ENCODE results near the gene TPM2.
A peak's percentile ranks its signal among the peaks of the same experiment; 100 is the strongest.

Gene TPM2

DNA sequence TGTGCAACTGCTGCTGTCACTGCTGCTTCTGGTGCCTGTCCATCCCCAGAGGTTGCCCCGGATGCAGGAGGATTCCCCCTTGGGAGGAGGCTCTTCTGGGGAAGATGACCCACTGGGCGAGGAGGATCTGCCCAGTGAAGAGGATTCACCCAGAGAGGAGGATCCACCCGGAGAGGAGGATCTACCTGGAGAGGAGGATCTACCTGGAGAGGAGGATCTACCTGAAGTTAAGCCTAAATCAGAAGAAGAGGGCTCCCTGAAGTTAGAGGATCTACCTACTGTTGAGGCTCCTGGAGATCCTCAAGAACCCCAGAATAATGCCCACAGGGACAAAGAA lies 15.7 kb downstream of the TPM2 start:
- no peak for ATAC-seq

DNA sequence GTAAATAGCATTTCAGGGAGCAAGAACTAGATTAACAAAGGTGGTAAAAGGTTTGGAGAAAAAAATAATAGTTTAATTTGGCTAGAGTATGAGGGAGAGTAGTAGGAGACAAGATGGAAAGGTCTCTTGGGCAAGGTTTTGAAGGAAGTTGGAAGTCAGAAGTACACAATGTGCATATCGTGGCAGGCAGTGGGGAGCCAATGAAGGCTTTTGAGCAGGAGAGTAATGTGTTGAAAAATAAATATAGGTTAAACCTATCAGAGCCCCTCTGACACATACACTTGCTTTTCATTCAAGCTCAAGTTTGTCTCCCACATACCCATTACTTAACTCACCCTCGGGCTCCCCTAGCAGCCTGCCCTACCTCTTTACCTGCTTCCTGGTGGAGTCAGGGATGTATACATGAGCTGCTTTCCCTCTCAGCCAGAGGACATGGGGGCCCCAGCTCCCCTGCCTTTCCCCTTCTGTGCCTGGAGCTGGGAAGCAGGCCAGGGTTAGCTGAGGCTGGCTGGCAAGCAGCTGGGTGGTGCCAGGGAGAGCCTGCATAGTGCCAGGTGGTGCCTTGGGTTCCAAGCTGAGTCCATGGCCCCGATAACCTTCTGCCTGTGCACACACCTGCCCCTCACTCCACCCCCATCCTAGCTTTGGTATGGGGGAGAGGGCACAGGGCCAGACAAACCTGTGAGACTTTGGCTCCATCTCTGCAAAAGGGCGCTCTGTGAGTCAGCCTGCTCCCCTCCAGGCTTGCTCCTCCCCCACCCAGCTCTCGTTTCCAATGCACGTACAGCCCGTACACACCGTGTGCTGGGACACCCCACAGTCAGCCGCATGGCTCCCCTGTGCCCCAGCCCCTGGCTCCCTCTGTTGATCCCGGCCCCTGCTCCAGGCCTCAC lies 16.3 kb downstream of the TPM2 start, which contains the start of gene CA9:
Gene CA9 (plus strand): TSS at position 797 of the 893 bp plus-strand sequence. CDS start 32 bp downstream, at position 829.
- no peak for ATAC-seq

DNA sequence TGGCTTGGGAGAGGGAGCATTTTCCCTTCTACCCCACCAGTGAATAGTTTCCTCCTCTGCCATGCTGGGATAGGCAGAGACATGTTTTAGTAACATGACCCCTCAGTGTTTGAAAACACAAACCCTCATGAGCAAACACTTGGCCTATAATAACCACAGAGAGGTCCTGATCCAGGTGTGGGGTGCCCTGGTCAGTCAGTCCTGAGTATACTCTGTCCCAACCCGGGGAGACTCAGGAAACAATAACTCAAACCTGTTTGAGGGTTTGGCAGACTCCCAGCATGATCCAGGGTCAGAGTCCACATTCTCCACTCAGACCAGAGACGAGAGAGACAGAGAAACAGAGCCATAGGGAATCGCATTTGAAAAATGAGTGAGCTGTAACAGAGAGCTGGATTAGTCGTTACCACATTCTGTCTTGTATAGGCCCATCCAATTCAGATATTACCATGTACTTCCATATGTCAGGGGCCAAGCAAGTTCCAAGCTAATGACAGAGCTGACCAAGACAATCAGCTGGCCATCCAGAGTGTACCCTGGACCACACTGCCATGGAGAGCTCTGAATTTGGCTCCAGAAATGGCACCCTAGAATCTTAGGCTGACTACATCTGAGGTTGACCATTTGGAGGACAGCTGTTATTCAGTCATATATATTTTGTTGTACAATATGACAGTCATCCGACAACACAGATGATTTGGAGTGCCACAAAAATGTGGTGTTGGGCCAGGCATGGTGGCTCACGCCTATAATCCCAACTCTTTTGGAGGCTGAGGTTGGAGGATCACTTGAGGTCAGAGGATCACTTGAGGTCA lies 20.2 kb downstream of the TPM2 start:
- ATAC-seq: no peak

DNA sequence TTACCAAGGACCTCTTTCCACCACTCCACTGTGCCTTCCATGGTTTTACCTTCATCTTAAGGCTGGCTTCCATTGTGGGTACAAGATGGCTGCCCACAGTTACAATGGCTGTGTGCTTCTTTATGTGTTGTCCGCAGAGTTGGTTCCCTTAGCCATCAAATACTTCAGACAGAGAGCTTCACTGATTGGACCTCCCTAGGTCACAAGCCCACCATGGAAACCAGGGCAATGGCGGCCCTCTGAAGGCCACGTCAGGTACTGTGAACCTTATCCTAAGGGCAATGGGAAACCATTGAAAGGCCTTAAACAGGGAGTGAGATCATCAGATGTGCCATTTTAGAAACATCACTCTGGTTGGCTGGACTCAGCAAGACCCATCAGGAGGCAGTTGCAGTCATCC lies 21.8 kb downstream of the TPM2 start:
- ATAC-seq: no peak

DNA sequence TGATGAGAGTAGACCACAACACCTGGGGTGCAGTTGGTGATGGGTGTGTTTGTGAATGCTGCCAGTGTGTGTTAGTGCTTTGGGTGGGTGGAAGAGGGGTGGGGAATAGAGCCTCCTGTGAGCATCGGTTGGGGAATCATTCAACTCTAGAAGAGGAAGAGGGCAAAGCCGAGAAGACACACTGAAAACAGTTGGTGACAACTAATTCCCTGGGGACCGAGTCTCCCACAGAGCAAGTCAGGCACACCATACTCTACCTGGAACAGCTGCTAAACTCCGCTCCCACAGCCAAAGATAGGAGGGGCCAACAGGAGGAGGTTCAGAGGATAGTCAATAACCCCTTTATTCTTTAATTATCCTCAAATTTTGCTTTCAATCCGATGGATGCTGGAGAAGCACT lies 23.2 kb downstream of the TPM2 start:
- ATAC-seq: no peak

DNA sequence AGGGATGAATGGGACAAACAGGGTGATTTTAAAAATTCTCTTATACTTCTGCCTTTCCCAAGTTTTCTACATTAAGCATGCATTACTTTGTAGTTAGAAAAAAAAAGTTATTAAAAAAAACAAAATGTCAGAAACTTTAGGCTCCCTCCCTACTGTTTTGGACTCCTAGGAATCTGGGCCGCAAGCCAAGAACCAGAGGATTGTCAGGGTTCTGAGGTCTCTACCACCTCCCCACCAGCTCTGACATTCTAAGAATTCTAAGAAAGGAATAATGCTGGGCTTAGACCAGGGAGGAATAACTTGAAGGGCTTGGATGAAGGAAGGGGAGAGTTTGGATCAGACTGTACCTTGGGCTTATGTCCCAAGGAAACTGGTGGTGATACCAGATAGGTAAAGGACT lies 23.7 kb downstream of the TPM2 start:
- ATAC-seq: no peak

DNA sequence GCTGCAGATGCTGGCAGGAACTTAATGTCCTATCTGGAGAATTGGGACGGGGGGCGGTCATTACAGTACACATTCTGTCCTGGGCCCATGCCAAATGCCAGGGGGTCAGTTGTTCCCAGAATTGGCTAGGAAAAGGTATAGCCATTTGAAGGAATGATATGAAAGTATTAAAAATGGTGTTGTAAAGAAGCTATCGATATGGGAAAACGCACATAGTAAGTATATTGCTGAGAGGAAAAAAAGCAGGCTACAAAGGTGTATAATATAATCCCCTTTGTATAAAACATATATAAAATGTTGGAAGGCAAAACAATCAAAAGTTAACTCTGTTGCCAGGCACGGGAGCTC lies 24.3 kb downstream of the TPM2 start:
- ATAC-seq: no peak

DNA sequence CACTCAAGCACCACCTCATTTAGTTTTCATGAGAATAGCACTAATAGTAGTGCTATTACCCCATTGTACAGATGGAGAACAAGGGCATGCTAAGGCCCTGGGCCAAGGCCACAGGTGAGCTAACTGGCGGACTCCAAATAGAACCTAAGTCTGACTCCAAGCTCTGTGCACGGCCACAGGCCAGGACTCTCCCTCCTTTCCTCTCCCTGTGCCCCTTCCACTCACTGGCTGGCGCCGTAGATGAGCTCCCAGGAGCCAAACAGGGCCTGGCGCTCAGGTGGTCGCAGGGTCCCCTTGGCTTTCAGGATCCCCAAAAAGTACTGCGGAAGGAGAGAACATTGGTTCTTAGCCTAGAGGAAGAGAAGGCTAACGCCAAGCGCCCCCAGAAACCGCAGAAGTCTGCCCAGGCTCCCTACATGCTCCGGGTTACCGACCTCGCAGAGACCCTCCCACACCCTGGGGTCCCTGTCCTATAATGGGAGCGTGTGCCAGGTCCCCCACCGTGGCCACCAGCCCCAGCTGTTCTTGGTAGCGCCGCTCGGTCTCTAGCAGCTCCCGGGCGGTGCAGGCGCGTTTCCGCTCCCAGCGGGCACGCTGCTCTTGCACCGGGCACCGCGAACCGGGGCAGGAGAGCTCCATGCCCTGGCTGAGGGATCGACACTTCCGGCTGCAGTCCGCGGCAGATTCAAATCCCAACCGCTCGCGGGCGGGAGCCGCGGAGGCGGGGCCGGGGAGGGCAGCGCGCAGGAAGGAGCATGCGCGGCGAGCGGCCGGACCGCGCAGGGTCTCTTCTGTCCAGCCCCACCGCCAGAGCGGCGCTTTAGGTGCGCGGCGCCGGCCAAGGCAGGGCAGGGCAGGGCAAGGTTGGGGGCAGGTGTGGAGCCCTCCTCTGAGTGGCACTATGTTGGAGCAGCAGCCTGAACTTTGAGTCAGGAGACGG lies 24.9 kb downstream of the TPM2 start, which contains the start of gene ARHGEF39:
Gene ARHGEF39 (minus strand): TSS at position 665 of the 940 bp plus-strand sequence. CDS start 26 bp downstream, at position 639.
- peak; percentile 86 to 89 for ATAC-seq

DNA sequence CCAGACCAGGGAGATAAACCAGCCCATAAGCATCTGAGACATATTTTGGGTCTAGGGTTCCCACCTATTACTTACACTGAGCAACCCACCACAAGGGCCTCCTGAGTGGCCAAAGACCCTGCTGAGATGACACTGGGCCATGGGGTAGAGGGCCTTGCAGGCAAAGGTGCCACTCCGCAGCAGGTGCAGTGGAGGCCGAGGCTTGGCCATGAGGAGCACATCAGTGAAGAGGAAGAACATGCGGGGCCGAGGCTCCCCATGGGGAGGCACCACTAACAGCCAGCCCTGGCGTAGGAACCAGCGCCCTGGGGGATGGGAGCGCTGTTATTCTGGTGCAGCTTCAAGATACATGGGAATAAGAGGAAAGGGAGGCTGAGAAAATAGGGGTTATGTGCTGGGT lies 27.3 kb downstream of the TPM2 start:
- ATAC-seq: no peak

DNA sequence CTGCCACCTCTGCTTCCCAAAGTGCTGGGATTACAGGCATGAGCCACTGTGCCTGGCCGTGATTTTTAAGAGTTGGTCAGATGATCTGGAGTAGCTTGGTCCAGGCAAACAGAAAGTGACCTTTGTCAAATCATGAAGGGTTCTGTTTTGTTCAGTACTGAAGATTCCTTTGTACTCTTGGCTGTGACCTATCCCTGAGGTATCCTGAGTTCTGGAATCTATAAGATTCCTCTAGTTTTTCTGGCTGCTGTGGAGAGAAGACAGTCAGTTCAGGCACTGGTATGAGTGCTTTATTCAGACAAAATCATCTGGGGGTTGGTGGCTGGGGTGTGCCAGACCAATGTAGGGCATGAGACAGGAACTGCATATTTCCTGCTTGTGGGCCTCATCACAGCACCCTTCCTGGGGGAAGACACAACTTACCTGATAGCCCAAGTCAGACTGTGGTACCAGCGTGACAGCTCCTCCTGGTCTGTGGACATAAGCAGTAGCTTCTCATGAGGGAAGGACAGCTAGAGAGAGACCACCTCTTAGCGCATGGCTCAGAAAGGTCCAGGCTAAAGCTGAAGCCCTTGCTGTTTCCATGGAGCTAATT lies 27.9 kb downstream of the TPM2 start:
- no peak for ATAC-seq

DNA sequence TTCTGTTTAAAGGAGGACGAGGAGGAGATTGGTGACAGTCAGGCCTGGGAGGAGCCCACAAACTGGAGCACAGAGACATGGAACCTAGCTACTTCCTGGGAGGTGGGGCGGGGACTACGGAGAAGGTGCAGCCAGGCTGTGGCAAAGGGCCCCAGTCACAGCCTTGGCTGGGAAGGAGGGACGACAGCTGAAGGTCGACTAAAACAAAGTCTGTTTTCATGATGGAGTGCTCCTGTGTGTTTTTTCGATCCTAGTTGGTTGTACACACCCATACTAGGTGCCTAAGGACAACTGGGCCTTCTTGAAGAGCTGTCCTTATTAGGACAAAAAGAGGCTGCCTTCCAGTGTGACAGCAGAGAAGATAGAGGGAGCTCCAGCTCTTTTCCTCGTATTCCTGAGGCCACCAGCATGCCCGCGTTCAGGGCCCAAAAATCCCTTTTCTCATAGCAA lies 28.7 kb downstream of the TPM2 start:
- ATAC-seq: no peak

DNA sequence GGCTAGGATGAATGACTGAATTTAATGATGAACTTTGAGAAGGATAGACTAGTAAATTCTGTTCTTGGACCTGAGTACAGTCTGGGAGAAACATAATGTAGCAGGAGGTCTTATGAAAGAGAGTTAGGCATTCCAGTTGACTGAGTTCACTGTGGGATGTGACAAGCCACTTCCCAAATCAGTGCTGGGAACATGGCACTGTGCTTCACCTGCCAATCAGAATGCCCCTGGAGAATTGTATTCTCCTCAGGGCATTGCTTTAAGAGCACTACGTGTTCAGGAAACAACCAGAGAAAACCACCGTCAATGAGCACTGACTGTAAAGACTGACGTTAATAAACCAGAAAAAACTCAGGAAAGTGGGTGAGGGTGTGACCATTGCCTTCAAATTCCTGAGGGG lies 30.4 kb downstream of the TPM2 start:
- no peak for ATAC-seq

DNA sequence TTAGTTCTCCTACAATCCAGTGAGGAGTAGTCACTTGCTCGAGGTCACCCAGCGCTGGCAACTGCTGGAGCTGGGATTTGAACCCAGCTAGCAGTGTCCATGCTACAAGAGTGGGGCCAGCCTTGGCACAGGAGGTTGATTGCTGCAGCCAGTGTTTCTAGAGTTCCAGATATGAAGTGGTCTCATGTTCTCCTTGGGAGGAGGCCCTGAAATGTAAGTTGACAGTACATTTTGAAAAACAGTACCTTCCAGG lies 30.8 kb downstream of the TPM2 start:
- ATAC-seq: no peak

DNA sequence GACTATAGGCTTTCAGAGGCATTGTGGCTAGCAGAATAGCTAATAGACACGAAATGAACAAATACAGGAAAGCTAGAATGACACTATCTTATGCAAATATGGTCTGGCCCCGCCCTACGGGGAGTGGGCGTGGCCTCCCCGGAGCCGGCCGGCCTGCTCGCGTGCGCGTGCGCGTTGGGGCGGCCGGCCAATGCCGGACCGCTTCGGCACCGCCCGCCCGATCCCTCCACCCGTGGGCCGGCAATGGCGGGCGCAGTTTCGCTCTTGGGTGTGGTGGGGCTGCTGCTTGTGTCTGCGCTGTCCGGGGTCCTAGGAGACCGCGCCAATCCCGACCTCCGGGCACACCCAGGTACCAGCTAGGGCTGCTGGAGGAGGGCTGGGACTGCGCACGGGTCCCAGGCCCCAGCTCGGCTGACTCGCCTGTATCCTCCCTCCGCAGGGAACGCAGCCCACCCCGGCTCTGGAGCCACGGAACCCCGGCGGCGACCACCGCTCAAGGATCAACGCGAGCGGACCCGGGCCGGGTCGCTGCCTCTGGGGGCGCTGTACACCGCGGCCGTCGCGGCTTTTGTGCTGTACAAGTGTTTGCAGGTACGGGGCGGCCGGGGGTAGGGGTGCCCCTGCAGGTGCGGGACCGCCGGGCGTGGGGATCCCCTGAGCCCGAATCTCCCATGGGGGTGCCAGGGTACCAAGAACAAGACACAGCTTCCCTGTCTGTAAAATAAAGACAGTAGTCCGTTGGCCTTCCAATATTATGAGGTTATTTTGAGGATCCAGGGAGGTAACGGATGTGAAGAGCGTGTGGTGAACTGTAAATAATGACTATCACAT lies 31.4 kb downstream of the TPM2 start, which contains the start of gene CCDC107:
Gene CCDC107 (plus strand): TSS at position 156 of the 831 bp plus-strand sequence. CDS start 88 bp downstream, at position 244.
- ATAC-seq: peak; percentile 52 to 55

DNA sequence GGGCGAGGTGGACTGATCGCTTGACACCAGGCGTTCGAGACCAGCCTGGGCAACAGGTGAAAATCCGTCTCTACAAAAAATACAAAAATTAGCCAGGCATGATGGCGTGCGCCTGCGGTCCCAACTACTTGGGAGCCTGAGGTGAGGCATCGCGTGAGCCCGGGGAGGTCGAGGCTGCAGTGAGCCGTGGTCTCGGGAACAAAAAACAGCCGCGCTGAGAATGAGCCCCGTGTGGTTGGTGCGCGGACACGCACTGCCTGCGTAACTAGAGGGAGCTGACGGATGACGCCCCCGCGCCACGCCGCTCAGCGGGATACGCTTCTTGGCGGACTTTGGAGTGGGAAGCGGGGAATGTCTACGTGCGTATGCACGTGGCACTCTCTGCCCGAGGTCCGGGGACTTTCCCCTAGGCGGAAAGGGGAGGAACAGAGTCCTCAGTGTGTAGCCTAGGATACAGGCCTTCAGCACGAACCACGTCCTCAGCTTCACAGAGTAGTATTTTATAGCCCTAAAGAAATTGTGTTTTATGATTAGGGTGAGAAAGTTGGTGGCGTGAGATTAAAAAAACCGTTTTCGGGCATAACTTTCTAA lies 32.1 kb downstream of the TPM2 start, which contains the start of gene RMRP:
Gene RMRP (minus strand): TSS at position 474 of the 591 bp plus-strand sequence.
- ATAC-seq: peak; percentile 95 to 96

DNA sequence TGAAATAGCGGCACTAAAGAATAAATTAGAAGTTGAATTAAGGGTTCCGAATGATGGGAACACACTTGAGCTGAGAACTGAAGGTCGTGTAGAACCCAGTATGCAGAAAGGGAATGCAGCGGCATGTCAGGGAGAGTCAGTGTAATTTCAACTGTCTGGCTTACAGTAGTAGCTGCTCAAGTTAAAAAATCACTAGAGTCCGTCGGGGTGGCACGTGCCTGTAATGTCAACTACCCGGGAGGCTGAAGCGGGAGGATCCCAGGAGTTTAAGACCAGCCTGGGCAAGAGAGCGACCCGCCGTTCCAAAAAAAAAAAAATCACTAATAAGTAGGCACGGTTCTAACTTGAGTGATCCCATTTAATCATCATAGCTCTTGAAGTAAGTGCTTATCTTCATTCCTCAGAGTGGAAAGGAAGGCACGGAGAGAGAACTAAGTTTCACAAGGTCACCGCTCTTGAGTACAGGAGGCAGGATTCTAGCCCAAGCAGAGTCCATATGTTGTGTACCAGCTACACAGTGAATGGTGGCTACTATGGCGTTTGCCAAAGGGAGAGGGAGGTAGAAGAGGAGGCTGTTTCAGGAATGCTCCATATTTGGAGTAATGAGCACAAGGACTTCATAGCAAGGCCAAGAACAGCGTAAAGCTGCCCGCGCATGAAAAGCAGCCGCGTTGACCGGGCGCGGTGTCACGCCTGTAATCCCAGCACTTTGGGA lies 32.7 kb downstream of the TPM2 start:
- ATAC-seq: no peak

DNA sequence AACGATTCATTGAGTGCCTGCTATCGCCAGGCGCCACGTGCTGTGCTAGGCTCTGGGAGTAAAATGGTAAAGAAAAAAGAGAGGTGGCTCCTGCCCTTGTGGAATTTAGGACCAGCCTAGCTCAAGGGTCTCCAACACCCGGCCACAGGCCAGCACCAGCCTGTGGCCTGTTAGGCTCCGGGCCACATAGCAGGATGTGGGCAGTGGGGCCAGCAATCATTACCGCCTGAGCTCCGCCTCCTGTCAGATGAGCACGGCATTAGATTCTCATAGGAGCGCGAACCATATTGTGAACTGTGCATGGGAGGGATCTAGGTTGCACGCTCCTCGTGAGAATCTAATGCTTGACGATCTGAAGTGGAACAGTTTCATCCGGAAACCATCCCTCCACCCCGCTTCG lies 33.4 kb downstream of the TPM2 start:
- no peak for ATAC-seq

DNA sequence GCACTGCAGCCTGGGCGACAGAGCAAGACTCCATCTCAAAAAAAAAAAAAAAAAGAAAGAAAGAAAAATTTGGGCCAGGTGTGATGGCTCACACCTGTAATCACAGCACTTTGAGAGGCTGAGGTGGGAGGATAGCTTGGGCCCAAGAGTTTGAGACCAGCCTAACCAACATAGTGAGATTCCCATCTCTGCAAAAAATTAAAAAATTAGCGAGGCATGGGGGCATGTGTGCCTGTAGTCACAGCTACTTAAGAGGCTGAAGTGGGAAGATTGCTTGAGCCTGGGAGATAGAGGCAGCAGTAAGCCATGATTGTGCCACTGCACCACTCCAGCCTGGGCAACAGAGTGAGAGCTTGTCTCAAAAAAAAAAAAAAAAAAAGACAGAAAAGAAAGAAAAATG lies 36.1 kb downstream of the TPM2 start:
- no peak for ATAC-seq

DNA sequence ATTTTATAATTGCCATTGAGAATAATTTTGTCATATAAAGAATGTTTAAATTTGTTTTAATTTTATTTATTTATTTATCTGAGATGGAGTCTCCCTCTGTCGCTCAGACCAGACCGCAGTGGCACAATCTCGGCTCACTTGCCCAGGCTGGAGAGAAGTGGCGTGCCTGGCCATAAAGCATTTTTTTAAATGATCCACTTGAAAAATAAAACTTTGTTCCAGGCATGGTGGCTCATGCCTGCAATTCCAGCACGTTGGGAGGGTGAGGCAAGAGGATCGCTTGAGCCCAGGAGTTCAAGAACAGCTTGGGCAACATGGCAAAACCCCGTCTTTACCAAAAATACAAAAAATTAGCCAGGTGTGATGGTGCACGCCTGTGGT lies 36.9 kb downstream of the TPM2 start:
- no peak for ATAC-seq
